Brain microvascular endothelial cell (primary cell): ENCODE data around the gene COA3.
"Not testable (repeated sequence)": the region's sequence is repeated elsewhere in the genome, so short reads cannot be mapped to it uniquely, and the experiment has no call there.

ENCODE experiments used
- DNase-seq: peaks from one replicate; pipeline ENCODE4 v3.0.0-alpha.2; 2020
- H3K27ac ChIP-seq: fragments of 250-450 bp; sonication (Bioruptor Pico); 2 replicates; pipeline ENCODE4 v1.5.1; 2020; ENCODE audit warnings: mild to moderate bottlenecking, moderate library complexity
- H3K27me3 ChIP-seq: fragments of 250-450 bp; sonication (Bioruptor Pico); replicated peaks from 2 replicates; pipeline ENCODE4 v1.5.1; 2020; ENCODE audit warnings: mild to moderate bottlenecking
- H3K36me3 ChIP-seq: fragments of 250-450 bp; sonication (Bioruptor Pico); replicated peaks from 2 replicates; pipeline ENCODE4 v1.5.1; 2020; ENCODE audit warnings: mild to moderate bottlenecking
- H3K4me3 ChIP-seq: 2 replicates; pipeline ENCODE4 v1.5.1; 2011; ENCODE audit warnings: low read depth, mild to moderate bottlenecking, control low read depth, low read length, moderate library complexity
- in situ Hi-C: cut with HindIII; loops from 2 replicates; pipeline ENCODE4 v1.10.0; 2017; ENCODE audit warnings: low sequenced_read_pairs, low pct_ligation_motif_present
- TF ChIP-seq, protein P1 (sequence below): IDR thresholded peaks from 2 replicates; pipeline ENCODE4 v1.5.1; 2011; ENCODE audit warnings: low read depth, mild to moderate bottlenecking, moderate library complexity, low read length, control low read depth, inconsistent platforms; ENCODE audit errors: missing control alignments

The COA3 gene

DNA sequence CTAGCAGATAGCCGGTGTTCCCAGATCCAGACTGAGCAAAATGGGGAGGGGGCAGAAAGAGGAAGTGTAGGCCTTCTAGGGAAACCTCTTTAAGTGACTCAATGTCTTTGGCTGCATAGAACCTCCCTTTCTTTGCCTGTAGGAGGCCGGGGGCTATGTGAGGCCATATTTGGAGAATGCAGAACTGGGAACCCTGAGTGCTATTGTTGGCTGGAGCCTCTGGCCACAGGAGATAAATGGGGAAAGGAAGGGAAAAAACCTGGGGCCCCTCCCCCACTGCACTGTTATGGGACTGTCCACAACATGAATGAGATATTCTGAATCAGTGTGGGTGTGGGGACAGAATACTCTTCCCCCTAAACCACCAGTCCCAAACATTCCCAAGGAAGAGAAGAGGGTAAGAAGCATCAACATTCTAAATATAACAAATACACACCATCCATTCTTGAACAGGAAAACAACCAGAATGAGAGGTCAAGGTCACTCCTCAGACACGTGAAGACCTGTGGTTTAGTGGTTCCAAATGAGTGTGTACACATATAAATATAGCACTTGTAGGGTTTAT, 22.9 kb downstream of the COA3 start:
- Histone ChIP-seq H3K36me3 (peaks cover 5% of the 10 kb centered on the region), H3K27me3 (no peaks in the 10 kb centered on the region), H3K4me3 (no peak overlapping the region), H3K27ac (peak overlapping the region; percentile 25)
- TF ChIP-seq, protein P1, sequence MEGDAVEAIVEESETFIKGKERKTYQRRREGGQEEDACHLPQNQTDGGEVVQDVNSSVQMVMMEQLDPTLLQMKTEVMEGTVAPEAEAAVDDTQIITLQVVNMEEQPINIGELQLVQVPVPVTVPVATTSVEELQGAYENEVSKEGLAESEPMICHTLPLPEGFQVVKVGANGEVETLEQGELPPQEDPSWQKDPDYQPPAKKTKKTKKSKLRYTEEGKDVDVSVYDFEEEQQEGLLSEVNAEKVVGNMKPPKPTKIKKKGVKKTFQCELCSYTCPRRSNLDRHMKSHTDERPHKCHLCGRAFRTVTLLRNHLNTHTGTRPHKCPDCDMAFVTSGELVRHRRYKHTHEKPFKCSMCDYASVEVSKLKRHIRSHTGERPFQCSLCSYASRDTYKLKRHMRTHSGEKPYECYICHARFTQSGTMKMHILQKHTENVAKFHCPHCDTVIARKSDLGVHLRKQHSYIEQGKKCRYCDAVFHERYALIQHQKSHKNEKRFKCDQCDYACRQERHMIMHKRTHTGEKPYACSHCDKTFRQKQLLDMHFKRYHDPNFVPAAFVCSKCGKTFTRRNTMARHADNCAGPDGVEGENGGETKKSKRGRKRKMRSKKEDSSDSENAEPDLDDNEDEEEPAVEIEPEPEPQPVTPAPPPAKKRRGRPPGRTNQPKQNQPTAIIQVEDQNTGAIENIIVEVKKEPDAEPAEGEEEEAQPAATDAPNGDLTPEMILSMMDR, result peak; percentile 47
- peak; percentile 84 for DNase-seq
- in situ Hi-C loops, result no loop called here

DNA sequence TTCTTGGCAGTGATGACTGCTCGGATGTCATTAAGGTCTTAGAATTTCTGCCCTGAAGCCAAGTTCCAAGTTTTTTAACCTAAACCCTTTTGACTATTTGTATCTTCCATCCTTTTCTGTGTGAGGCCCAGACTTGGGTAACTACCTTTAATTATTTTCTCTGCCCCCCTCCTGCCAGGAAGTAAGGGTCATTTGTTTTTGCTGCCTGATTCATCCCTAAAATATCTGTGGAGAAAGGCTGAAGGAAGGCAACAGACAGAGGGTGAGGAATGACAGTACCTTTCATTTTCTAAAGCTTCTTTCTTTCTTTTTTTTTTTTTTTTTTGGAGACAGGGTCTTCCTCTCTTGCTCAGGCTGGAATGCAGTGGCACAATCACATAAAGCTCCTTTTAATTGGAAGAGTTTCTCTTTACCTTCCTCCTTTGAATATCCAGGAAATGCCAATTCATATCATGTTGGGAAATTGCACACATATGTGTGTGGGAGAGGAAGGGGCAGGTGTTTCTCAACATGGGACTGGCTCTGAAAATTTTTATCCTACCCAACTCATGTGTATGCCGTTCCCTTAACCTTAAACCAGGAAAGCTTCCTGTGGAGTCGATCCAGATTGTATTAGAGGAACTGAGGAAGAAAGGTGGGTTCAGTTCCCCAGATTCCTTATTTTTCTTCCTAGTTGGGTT, 24.3 kb downstream of the COA3 start:
- in situ Hi-C loops, result no loop called here
- H3K27me3 ChIP-seq, result no peaks in the 10 kb centered on the region
- TF ChIP-seq, protein P1, result no peak
- DNase-seq, result no peak
- peak overlapping the region; percentile 58 for H3K27ac ChIP-seq
- peaks cover 4% of the 10 kb centered on the region for H3K36me3 ChIP-seq
- peak overlapping the region; percentile 94 for H3K4me3 ChIP-seq

DNA sequence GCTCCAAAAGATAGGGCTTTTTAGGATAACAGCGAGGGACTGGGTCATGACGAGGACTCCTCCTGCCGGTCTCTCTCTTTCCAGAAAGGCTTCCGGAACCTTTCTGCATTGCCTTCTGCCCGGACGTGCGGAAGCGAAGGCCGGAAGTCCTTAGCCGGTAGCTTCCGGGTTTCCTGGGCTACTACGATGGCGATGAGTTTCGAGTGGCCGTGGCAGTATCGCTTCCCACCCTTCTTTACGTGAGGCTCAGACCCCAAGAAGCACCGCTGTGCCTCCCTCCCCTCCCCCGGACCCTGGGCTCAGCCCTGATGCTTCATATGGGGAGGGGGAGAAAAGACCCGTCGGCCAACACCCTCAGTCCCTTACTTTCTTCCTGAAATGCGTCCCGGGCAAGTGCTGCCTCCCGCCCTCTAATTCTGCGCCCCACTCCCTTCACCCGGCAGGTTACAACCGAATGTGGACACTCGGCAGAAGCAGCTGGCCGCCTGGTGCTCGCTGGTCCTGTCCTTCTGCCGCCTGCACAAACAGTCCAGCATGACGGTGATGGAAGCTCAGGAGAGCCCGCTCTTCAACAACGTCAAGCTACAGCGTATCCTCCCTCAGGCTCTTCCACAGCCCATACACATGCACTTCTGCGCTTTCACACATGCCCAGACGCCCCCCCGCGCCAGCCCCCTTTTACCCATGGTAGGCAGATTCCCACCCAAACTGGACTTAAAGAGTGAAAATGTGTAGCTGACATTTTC, 25.0 kb downstream of the COA3 start, which contains the start of gene VPS25:
TSS of gene VPS25 (plus strand) at position 160 of the 746 bp plus-strand sequence. CDS start at position 187, 27 bp downstream.
- in situ Hi-C loops, result no loop called here

DNA sequence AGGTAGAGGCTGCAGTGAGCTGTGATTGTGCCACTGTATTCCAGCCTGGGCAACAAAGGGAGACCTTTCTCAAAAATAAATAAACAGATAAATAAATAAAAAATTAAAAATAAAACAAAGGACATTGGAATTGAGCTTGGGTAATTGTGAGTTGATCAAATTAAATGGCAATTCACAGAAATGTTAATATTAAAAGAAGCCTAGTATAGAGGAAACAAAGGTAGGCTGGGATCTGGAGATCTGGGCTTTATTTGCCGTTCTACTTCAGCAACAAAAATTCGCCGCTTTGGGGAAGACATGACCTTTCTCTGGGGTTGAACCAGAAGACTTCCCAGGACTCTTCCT, 25.6 kb downstream of the COA3 start:
- in situ Hi-C loops, result no loop called here
- no peak for DNase-seq
- Histone ChIP-seq H3K4me3 (peak overlapping the region; percentile 94), H3K36me3 (no peaks in the 10 kb centered on the region), H3K27me3 (no peaks in the 10 kb centered on the region), H3K27ac (peak overlapping the region; percentile 58)
- TF ChIP-seq, protein P1, result no peak

More for the DNA sequence above, 25.0 kb downstream of the COA3 start, which contains the start of gene VPS25:
- peak; percentile 68 for DNase-seq
- H3K4me3 ChIP-seq, result peak within 1 kb of the TSS; percentile 94
- peak within 1 kb of the TSS; percentile 58 for H3K27ac ChIP-seq
- TF ChIP-seq, protein P1, result peak; percentile 39
- no peaks in the 10 kb centered on the region for H3K36me3 ChIP-seq
- H3K27me3 ChIP-seq, result no peaks in the 10 kb centered on the region

DNA sequence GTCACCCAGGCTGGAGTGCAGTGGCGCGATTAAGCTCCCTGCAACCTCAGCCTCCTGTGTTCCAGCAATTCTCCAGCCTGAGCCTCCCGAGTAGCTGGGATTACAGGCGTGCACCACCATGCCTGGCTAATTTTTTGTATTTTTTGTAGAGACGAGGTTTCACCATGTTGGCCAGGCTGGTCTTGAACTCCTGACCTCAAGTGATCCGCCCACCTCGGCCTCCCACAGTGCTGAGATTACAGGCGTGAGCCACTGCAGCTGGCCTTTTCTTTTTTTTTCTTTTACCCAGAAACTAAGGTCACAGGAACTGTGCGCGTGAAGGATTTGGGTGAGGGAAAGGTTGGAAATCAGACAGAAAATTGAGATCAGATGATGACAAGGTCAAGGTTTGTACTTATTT, 28.5 kb downstream of the COA3 start:
- H3K4me3 ChIP-seq, DNase-seq, in situ Hi-C loops, H3K27ac ChIP-seq, H3K36me3 ChIP-seq, H3K27me3 ChIP-seq: not testable (repeated sequence)

DNA sequence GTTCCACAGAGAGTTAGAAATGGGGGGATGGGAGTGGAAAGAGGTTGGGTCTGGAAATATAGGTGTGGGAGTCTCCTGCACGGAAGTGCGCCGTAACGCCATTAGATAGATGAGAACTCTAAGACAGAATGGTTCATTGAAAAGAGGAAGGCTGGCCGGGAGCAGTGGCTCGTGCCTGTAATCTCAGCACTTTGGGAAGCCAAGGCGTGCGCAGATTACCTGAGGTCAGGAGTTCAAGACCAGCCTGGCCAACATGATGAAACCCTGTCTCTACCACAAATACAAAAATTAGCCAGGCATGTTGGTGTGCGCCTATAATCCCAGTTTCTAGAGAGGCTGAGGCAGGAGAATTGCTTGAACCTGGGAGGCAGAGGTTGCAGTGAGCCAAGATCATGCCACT, 30.5 kb downstream of the COA3 start:
- H3K36me3 ChIP-seq, in situ Hi-C loops, DNase-seq, H3K27me3 ChIP-seq, H3K27ac ChIP-seq, H3K4me3 ChIP-seq: not testable (repeated sequence)
